ENCODE results near the gene CARMIL3.

CARMIL3 gene

DNA sequence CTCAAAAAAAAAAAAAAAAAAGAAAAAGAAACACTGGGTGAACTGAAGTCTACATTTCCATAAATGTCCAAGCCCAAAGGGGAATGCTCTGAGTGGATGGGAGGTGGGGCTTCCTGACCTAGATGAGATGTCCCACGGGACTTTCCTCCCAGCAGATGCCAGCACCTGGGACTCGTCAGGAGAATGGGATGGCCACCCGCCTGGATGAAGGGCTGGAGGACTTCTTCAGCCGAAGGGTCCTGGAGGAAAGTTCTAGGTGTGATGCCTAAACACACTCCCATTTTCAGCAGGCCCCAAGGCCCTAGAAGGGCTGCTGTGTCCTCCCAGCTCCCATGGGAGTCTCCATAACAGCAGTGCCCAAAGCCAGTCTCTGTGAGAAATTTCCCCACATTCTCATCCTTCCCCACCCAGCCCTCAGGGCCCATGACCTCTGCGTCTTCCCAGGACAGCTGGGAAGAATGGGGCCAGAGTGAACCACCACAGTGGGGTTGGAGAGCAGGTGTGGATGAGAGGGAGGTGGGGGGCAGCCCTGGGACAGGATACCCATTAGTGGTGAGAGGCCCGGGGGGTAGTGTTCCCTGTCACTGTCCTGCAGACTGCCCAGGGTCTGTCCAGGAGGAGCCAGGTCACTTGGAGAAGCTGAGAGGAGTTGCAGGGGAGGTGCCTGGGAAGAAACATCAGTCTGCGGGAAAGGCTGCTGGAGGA is 12.4 kb downstream of the CARMIL3 start:
- no peak overlapping the region for H4K8ac ChIP-seq (ENCODE audit: low read length)
- peaks cover 55 to 66% of the 10 kb centered on the region in 2 experiments for H3K27me3 ChIP-seq (ENCODE audit: control insufficient read depth in 1 of 2, insufficient read depth in 1 of 2, low read length in 2 of 2)
- no peak overlapping the region for H2BK15ac ChIP-seq (ENCODE audit: low read depth, poor library complexity, severe bottlenecking)
- H3K36me3 ChIP-seq (ENCODE audit: control insufficient read depth in 1 of 2, insufficient read depth in 2 of 2, low read depth in 1 of 2, low read length in 2 of 2): no peaks in the 10 kb centered on the region
- no peak overlapping the region for H3K4ac ChIP-seq (ENCODE audit: low read depth in 1 of 2, low read length in 2 of 2)
- no peak overlapping the region for H2BK12ac ChIP-seq (ENCODE audit: low read length in 2 of 2)
- H2BK5ac ChIP-seq (ENCODE audit: low read depth, low read length, poor library complexity, severe bottlenecking): no peak overlapping the region
- H3K23ac ChIP-seq (ENCODE audit: low read length in 2 of 2): no peak overlapping the region
- no peak overlapping the region for H3K27ac ChIP-seq (ENCODE audit: low read length, poor library complexity, severe bottlenecking)
- no peak overlapping the region for H3K4me3 ChIP-seq (ENCODE audit: insufficient read depth in 1 of 2, low read depth in 1 of 2, low read length in 2 of 2)
- no peak overlapping the region for H3K4me2 ChIP-seq (ENCODE audit: low read length, poor library complexity, severe bottlenecking)
- H3K9me3 ChIP-seq (ENCODE audit: control insufficient read depth, low read length): no peaks in the 10 kb centered on the region
- H3K14ac ChIP-seq (ENCODE audit: low read length in 2 of 2): no peak overlapping the region
- no peak overlapping the region for H2BK120ac ChIP-seq (ENCODE audit: low read depth, low read length)
- no peak overlapping the region for H2AFZ ChIP-seq (ENCODE audit: low read depth, low read length)
- no peaks in the 10 kb centered on the region for H3K79me1 ChIP-seq (replicated peaks; ENCODE audit: low read length, poor library complexity, severe bottlenecking)
- 84% methylated on average over 7 of the region's 7 CpGs for WGBS
- no peak for DNase-seq
- peaks cover 3% of the 10 kb centered on the region for H3K4me1 ChIP-seq (ENCODE audit: control insufficient read depth, insufficient read depth, low read depth, low read length)
- H4K91ac ChIP-seq (ENCODE audit: low read length): no peak overlapping the region
- H3K9ac ChIP-seq (ENCODE audit: low read length): no peak overlapping the region
- no peak overlapping the region for H3K18ac ChIP-seq (ENCODE audit: low read depth in 1 of 2, low read length in 2 of 2)
- H2AK5ac ChIP-seq (ENCODE audit: low read length, severe bottlenecking): no peak overlapping the region

DNA sequence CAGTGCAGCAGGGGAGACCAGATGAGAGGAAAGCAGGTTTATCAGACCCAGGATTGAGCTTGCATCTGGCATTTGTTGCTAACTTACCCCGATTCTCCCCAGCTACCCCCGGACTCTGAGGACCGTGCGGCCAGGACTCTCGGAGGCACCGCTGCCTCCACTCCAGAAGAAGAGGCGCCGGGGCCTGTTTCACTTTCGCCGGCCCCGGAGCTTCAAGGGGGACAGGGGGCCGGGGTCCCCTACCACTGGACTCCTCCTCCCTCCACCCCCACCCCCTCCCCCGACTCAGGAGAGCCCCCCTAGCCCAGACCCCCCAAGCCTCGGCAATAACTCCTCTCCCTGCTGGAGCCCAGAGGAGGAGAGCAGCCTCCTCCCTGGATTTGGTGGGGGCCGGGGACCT is 13.0 kb downstream of the CARMIL3 start:
- no peak for DNase-seq
- Histone ChIP-seq H3K23ac (ENCODE audit: low read length in 2 of 2) (no peak overlapping the region), H3K14ac (ENCODE audit: low read length in 2 of 2) (no peak overlapping the region), H3K4me1 (ENCODE audit: control insufficient read depth, insufficient read depth, low read depth, low read length) (peaks cover 3% of the 10 kb centered on the region), H3K9me3 (ENCODE audit: control insufficient read depth, low read length) (no peaks in the 10 kb centered on the region), H3K18ac (ENCODE audit: low read depth in 1 of 2, low read length in 2 of 2) (no peak overlapping the region), H2BK12ac (ENCODE audit: low read length in 2 of 2) (no peak overlapping the region), H4K91ac (ENCODE audit: low read length) (no peak overlapping the region), H3K4ac (ENCODE audit: low read depth in 1 of 2, low read length in 2 of 2) (no peak overlapping the region), H4K8ac (ENCODE audit: low read length) (no peak overlapping the region), H3K4me3 (ENCODE audit: insufficient read depth in 1 of 2, low read depth in 1 of 2, low read length in 2 of 2) (no peak overlapping the region), H2AK5ac (ENCODE audit: low read length, severe bottlenecking) (no peak overlapping the region), H2BK120ac (ENCODE audit: low read depth, low read length) (no peak overlapping the region), H3K27me3 (ENCODE audit: control insufficient read depth in 1 of 2, insufficient read depth in 1 of 2, low read length in 2 of 2) (peaks cover 62 to 68% of the 10 kb centered on the region in 2 experiments), H2AFZ (ENCODE audit: low read depth, low read length) (no peak overlapping the region), H3K36me3 (ENCODE audit: control insufficient read depth in 1 of 2, insufficient read depth in 2 of 2, low read depth in 1 of 2, low read length in 2 of 2) (no peaks in the 10 kb centered on the region), H2BK5ac (ENCODE audit: low read depth, low read length, poor library complexity, severe bottlenecking) (no peak overlapping the region), H2BK15ac (ENCODE audit: low read depth, poor library complexity, severe bottlenecking) (no peak overlapping the region), H3K27ac (ENCODE audit: low read length, poor library complexity, severe bottlenecking) (no peak overlapping the region), H3K79me1 (replicated peaks; ENCODE audit: low read length, poor library complexity, severe bottlenecking) (no peaks in the 10 kb centered on the region), H3K9ac (ENCODE audit: low read length) (no peak overlapping the region), H3K4me2 (ENCODE audit: low read length, poor library complexity, severe bottlenecking) (no peak overlapping the region)
- WGBS: 93% methylated on average over 12 of the region's 15 CpGs

GRCh38 chr14:24065408-24065807 is 13.6 kb downstream of the CARMIL3 start:
- H4K8ac ChIP-seq (ENCODE audit: low read length): no peak overlapping the region
- H3K4me3 ChIP-seq (ENCODE audit: insufficient read depth in 1 of 2, low read depth in 1 of 2, low read length in 2 of 2): no peak overlapping the region
- H3K4me2 ChIP-seq (ENCODE audit: low read length, poor library complexity, severe bottlenecking): no peak overlapping the region
- no peak overlapping the region for H2BK12ac ChIP-seq (ENCODE audit: low read length in 2 of 2)
- H3K14ac ChIP-seq (ENCODE audit: low read length in 2 of 2): no peak overlapping the region
- H3K23ac ChIP-seq (ENCODE audit: low read length in 2 of 2): no peak overlapping the region
- H3K36me3 ChIP-seq (ENCODE audit: control insufficient read depth in 1 of 2, insufficient read depth in 2 of 2, low read depth in 1 of 2, low read length in 2 of 2): no peaks in the 10 kb centered on the region
- H3K4ac ChIP-seq (ENCODE audit: low read depth in 1 of 2, low read length in 2 of 2): no peak overlapping the region
- H3K9ac ChIP-seq (ENCODE audit: low read length): no peak overlapping the region
- no peaks in the 10 kb centered on the region for H3K79me1 ChIP-seq (replicated peaks; ENCODE audit: low read length, poor library complexity, severe bottlenecking)
- H2AK5ac ChIP-seq (ENCODE audit: low read length, severe bottlenecking): no peak overlapping the region
- WGBS: 66% methylated on average over 6 of the region's 8 CpGs
- no peak overlapping the region for H2AFZ ChIP-seq (ENCODE audit: low read depth, low read length)
- H4K91ac ChIP-seq (ENCODE audit: low read length): no peak overlapping the region
- DNase-seq: no peak
- no peak overlapping the region for H3K27ac ChIP-seq (ENCODE audit: low read length, poor library complexity, severe bottlenecking)
- no peaks in the 10 kb centered on the region for H3K9me3 ChIP-seq (ENCODE audit: control insufficient read depth, low read length)
- peaks cover 3% of the 10 kb centered on the region for H3K4me1 ChIP-seq (ENCODE audit: control insufficient read depth, insufficient read depth, low read depth, low read length)
- H2BK5ac ChIP-seq (ENCODE audit: low read depth, low read length, poor library complexity, severe bottlenecking): no peak overlapping the region
- no peak overlapping the region for H2BK15ac ChIP-seq (ENCODE audit: low read depth, poor library complexity, severe bottlenecking)
- H2BK120ac ChIP-seq (ENCODE audit: low read depth, low read length): no peak overlapping the region
- H3K27me3 ChIP-seq (ENCODE audit: control insufficient read depth in 1 of 2, insufficient read depth in 1 of 2, low read length in 2 of 2): peaks cover 67 to 71% of the 10 kb centered on the region in 2 experiments
- H3K18ac ChIP-seq (ENCODE audit: low read depth in 1 of 2, low read length in 2 of 2): no peak overlapping the region

- no peak overlapping the region for H3K4me2 ChIP-seq (ENCODE audit: low read length, poor library complexity, severe bottlenecking)
- H3K4ac ChIP-seq (ENCODE audit: low read depth in 1 of 2, low read length in 2 of 2): no peak overlapping the region
- no peak overlapping the region for H3K14ac ChIP-seq (ENCODE audit: low read length in 2 of 2)
- no peak overlapping the region for H3K27ac ChIP-seq (ENCODE audit: low read length, poor library complexity, severe bottlenecking)
- H3K27me3 ChIP-seq (ENCODE audit: control insufficient read depth in 1 of 2, insufficient read depth in 1 of 2, low read length in 2 of 2): peaks cover 65 to 75% of the 10 kb centered on the region in 2 experiments
- no peaks in the 10 kb centered on the region for H3K36me3 ChIP-seq (ENCODE audit: control insufficient read depth in 1 of 2, insufficient read depth in 2 of 2, low read depth in 1 of 2, low read length in 2 of 2)
- H3K79me1 ChIP-seq (replicated peaks; ENCODE audit: low read length, poor library complexity, severe bottlenecking): no peaks in the 10 kb centered on the region
- H3K9me3 ChIP-seq (ENCODE audit: control insufficient read depth, low read length): no peaks in the 10 kb centered on the region
- H3K4me1 ChIP-seq (ENCODE audit: control insufficient read depth, insufficient read depth, low read depth, low read length): peaks cover 3% of the 10 kb centered on the region
- no peak overlapping the region for H2BK12ac ChIP-seq (ENCODE audit: low read length in 2 of 2)
- no peak overlapping the region for H3K9ac ChIP-seq (ENCODE audit: low read length)
- 84% methylated on average over 8 of the region's 8 CpGs for WGBS
- H3K23ac ChIP-seq (ENCODE audit: low read length in 2 of 2): no peak overlapping the region
- H2AK5ac ChIP-seq (ENCODE audit: low read length, severe bottlenecking): no peak overlapping the region
- no peak overlapping the region for H4K91ac ChIP-seq (ENCODE audit: low read length)
- H2BK15ac ChIP-seq (ENCODE audit: low read depth, poor library complexity, severe bottlenecking): no peak overlapping the region
- H2BK5ac ChIP-seq (ENCODE audit: low read depth, low read length, poor library complexity, severe bottlenecking): no peak overlapping the region
- no peak overlapping the region for H3K4me3 ChIP-seq (ENCODE audit: insufficient read depth in 1 of 2, low read depth in 1 of 2, low read length in 2 of 2)
- no peak overlapping the region for H2BK120ac ChIP-seq (ENCODE audit: low read depth, low read length)
- DNase-seq: no peak
- no peak overlapping the region for H3K18ac ChIP-seq (ENCODE audit: low read depth in 1 of 2, low read length in 2 of 2)
- no peak overlapping the region for H4K8ac ChIP-seq (ENCODE audit: low read length)
- no peak overlapping the region for H2AFZ ChIP-seq (ENCODE audit: low read depth, low read length)
Measured at GRCh38 chr14:24066496-24067132, 14.8 kb downstream of the CARMIL3 start.

All from mesenchymal stem cell (in vitro differentiated cells and primary cell).